Duodenal mucosa (tissue), 2 donors: ENCODE data around the gene ZNF641.

Experiments
- H3K27ac ChIP-seq: one replicate; pipeline ENCODE4 v1.7.0; 2013; ENCODE audit warnings: low read depth, low read length
- H3K27me3 ChIP-seq, 2 donors: one replicate each; pipeline ENCODE4 v1.7.0; 2013; ENCODE audit warnings: low read length in 2 of 2, control low read depth in 1 of 2; ENCODE audit not compliant: insufficient read depth in 2 of 2, control insufficient read depth in 1 of 2
- H3K36me3 ChIP-seq, 2 donors: one replicate each; pipeline ENCODE4 v1.7.0; 2013; ENCODE audit warnings: low read length in 2 of 2, control low read depth in 1 of 2; ENCODE audit not compliant: insufficient read depth in 2 of 2, control insufficient read depth in 1 of 2
- H3K4me1 ChIP-seq, 2 donors: one replicate each; pipeline ENCODE4 v1.7.0; 2013; ENCODE audit warnings: low read length in 2 of 2, control low read depth in 1 of 2; ENCODE audit not compliant: insufficient read depth in 2 of 2, control insufficient read depth in 1 of 2
- H3K4me3 ChIP-seq, 2 donors: one replicate each; pipeline ENCODE4 v1.7.0; 2013; ENCODE audit warnings: low read length in 2 of 2, low read depth in 1 of 2
- H3K9ac ChIP-seq, 2 donors: one replicate each; pipeline ENCODE4 v1.7.0; 2013; ENCODE audit warnings: low read length in 2 of 2, low read depth in 1 of 2
- H3K9me3 ChIP-seq, 2 donors: one replicate each; pipeline ENCODE4 v1.7.0; 2013; ENCODE audit warnings: low read length in 2 of 2, control low read depth in 1 of 2; ENCODE audit not compliant: control insufficient read depth in 1 of 2

Gene ZNF641

DNA sequence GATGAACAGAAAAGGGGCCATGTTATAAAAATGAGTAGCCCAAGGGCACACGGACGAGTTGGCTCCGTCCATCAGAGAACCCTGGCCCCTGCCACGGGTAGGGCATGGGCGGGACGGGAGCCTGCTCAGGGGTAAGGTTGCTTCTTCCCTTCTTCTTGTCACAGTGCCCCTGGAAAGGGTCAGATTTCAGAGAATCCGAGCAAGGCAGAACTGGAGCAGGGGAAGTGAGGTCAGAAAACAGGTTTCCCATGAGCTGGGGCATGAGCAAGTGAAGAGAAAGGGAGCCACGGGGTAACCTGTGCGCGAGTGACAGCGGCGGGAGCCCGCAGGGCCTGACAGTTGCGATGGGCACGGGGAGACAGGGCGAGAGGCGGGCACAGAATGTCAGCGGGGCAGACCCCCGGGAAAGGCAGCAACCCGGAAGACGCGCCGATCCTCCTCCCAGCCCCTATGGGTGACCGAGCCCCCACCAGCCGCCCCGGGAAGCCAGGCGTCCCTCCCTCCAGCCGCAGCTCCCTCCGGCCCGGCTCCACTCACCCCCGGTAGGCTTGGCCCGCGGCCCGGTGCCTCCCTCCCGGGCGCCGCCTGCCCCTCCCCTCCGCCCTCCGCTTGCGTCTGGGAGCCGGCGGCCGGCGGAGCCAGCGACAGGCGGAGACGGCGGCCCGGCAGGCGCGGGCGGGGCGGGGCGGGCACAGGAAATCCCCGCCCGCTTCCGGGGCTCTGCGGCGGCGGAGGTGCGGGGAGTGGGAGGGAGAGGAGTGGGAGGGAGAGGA, at the start of gene ZNF641:
ZNF641 (minus strand) TSS at position 671 of the 773 bp plus-strand sequence. CDS start 2,829 bp downstream, outside the sequence.
- H3K27ac ChIP-seq = peak within 1 kb of the TSS; percentile 84
- peaks cover 11 to 24% of the 10 kb centered on the region in 2 donors for H3K36me3 ChIP-seq
- peak within 1 kb of the TSS; percentile 81 to 92 for H3K9ac ChIP-seq
- H3K9me3 ChIP-seq = no peaks in the 10 kb centered on the region
- H3K4me1 ChIP-seq = peaks cover 9 to 10% of the 10 kb centered on the region in 2 donors
- no peaks in the 10 kb centered on the region for H3K27me3 ChIP-seq
- peak within 1 kb of the TSS; percentile 94 to 96 for H3K4me3 ChIP-seq

- Histone ChIP-seq H3K27ac (no peak overlapping the region), H3K9me3 (no peaks in the 10 kb centered on the region), H3K4me3 (no peak overlapping the region), H3K4me1 (no peaks in the 10 kb centered on the region), H3K27me3 (peaks cover 0 to 2% of the 10 kb centered on the region in 2 donors), H3K9ac (no peak overlapping the region), H3K36me3 (no peaks in the 10 kb centered on the region)
Observed at GRCh38 chr12:48390026-48390425, 39.3 kb upstream of the ZNF641 start.

- Histone ChIP-seq H3K9me3 (no peaks in the 10 kb centered on the region), H3K9ac (no peak overlapping the region), H3K36me3 (no peaks in the 10 kb centered on the region), H3K27me3 (peaks cover 0 to 2% of the 10 kb centered on the region in 2 donors), H3K4me1 (no peaks in the 10 kb centered on the region), H3K4me3 (no peak overlapping the region), H3K27ac (no peak overlapping the region)
Observed at GRCh38 chr12:48389409-48389808, 38.7 kb upstream of the ZNF641 start.

DNA sequence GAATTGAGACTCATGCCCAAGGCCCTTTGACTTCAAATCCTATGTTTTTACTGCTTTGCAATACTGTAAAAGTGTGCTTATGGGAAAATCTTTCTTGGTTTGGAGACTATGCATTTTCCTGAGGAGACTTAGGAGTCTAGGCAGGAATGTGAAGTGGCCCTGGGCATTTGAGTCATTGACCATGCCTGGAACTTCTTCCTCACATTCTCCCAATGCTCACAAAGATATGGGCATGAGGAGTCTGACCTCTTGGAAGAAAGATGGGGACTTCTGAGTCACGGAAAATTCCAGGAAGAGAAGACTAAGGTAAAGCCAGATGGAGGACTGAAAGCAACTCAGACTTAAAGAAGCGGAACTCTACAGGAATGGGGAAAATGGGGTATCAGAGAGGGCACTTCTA, 38.2 kb upstream of the ZNF641 start:
- H3K4me1 ChIP-seq = no peaks in the 10 kb centered on the region
- no peaks in the 10 kb centered on the region for H3K9me3 ChIP-seq
- H3K9ac ChIP-seq = no peak overlapping the region
- no peak overlapping the region for H3K4me3 ChIP-seq
- peaks cover 0 to 2% of the 10 kb centered on the region in 2 donors for H3K27me3 ChIP-seq
- H3K36me3 ChIP-seq = no peaks in the 10 kb centered on the region
- no peak overlapping the region for H3K27ac ChIP-seq

GRCh38 chr12:48388460-48388859, 37.7 kb upstream of the ZNF641 start:
- Histone ChIP-seq H3K4me3 (no peak overlapping the region), H3K36me3 (no peaks in the 10 kb centered on the region), H3K9me3 (no peaks in the 10 kb centered on the region), H3K27me3 (peaks cover 0 to 2% of the 10 kb centered on the region in 2 donors), H3K4me1 (no peaks in the 10 kb centered on the region), H3K9ac (no peak overlapping the region), H3K27ac (no peak overlapping the region)

- Histone ChIP-seq H3K27ac (no peak overlapping the region), H3K36me3 (no peaks in the 10 kb centered on the region), H3K4me3 (no peak overlapping the region), H3K27me3 (no peaks in the 10 kb centered on the region), H3K9me3 (no peaks in the 10 kb centered on the region), H3K4me1 (no peaks in the 10 kb centered on the region), H3K9ac (no peak overlapping the region)
Observed at GRCh38 chr12:48380596-48380995, 29.9 kb upstream of the ZNF641 start.

DNA sequence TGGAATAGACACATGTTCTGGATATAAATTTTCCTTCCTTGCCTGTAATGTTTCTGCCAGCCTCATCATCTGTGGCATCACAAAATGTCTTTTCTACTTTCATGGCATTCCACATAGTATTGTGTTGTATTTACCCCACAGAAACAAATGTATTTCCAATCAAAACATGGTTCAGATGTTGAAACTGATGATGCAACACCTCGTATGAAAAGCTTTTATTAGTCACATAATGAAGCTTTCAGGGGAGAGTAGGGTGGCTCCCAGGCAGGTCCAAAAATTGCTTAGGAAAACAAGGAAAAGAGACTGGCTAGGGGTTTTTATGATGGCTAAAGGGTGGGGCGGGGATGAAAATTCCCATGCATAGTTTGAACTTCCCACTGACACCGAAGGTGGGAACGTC, 29.1 kb upstream of the ZNF641 start:
- H3K27ac ChIP-seq = no peak overlapping the region
- H3K9ac ChIP-seq = no peak overlapping the region
- H3K4me3 ChIP-seq = no peak overlapping the region
- H3K4me1 ChIP-seq = no peaks in the 10 kb centered on the region
- no peaks in the 10 kb centered on the region for H3K36me3 ChIP-seq
- H3K27me3 ChIP-seq = no peaks in the 10 kb centered on the region
- no peaks in the 10 kb centered on the region for H3K9me3 ChIP-seq

DNA sequence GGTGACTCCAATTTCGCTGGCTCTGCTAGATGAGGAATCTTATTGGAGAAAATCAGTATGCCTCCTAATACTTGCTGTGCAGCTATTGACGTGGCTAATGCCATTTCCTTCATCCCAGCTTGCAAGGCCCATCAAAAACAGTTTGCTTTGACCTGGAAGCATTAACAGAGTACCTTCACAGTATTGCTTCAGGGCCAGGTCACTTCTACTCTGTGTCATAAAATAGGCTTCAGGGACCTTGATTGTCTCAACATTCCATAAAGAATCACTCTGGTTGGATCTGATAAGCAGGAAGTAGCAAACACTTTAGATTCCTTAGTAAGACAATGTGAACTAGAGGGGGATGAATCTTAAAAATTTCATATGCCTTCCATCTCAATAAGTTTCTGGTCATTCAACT, 26.9 kb upstream of the ZNF641 start:
- Histone ChIP-seq H3K27ac (no peak overlapping the region), H3K4me1 (no peaks in the 10 kb centered on the region), H3K9me3 (no peaks in the 10 kb centered on the region), H3K27me3 (no peaks in the 10 kb centered on the region), H3K4me3 (no peak overlapping the region), H3K36me3 (no peaks in the 10 kb centered on the region), H3K9ac (no peak overlapping the region)

DNA sequence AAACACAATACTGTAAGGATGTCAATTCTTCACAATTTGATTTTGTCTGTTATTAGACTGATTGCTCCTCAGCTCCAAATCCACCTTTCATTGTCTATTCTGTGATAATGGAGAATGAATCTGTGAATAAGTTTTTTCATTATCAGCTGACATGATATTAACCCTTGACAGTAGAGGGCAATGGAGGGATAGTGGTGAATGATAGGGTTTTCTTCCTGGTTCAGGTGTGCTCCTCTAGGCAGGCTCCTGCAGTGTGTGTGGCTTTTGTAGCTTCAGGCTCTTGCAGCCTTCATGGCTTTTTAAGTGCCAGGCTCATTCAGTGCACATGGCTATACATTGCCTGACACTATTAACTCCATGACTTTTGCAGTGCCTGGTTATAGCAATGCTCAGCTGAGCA, 23.4 kb upstream of the ZNF641 start:
- no peaks in the 10 kb centered on the region for H3K27me3 ChIP-seq
- no peak overlapping the region for H3K9ac ChIP-seq
- no peak overlapping the region for H3K4me3 ChIP-seq
- H3K9me3 ChIP-seq = no peaks in the 10 kb centered on the region
- no peaks in the 10 kb centered on the region for H3K36me3 ChIP-seq
- no peaks in the 10 kb centered on the region for H3K4me1 ChIP-seq
- H3K27ac ChIP-seq = no peak overlapping the region

DNA sequence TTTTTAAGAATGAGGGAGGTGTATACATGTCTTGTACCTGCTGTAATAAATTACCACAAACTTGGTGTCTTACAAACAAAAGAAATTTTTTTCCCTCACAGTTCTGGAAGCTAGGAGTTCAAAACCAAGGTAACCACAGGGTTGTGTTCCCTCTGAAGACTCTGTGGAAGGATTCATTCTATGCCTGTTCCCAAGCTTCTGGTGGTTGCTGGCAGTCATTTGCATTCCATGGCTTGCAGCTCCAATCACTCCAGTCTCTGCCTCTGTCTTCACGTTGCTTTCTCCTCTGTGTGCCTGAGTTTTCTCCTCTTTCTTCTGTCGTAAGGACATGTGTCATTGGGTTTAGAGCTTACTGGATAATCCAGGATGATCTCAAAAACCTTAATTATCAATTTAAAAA, 15.4 kb upstream of the ZNF641 start:
- Histone ChIP-seq H3K4me1 (no peaks in the 10 kb centered on the region), H3K27ac (no peak overlapping the region), H3K4me3 (no peak overlapping the region)

More for the DNA sequence above, 15.4 kb upstream of the ZNF641 start:
- Histone ChIP-seq H3K9me3 (no peaks in the 10 kb centered on the region), H3K9ac (no peak overlapping the region), H3K36me3 (no peaks in the 10 kb centered on the region), H3K27me3 (no peaks in the 10 kb centered on the region)
